ENCODE data around the gene TET2. TPM values are rescaled to one million over a fixed set of nuclear protein-coding genes. Genes with fewer than 3 reads are reported as not detected.

The TET2 gene
- total RNA-seq, 1 donor from 2014 or later = 5.0 TPM

- no peak for TF ChIP-seq CTCF (conservative IDR thresholded peaks at IDR 0.05; ENCODE audit: low read depth, low read length)
- no peak overlapping the region for H3K4me3 ChIP-seq (ENCODE audit: low read depth, low read length)
- DNase-seq (ENCODE audit: low read depth) = no peak
Measured at GRCh38 chr4:105197777-105198176, 51.1 kb downstream of the TET2 start.

GRCh38 chr4:105198541-105198940 is 51.9 kb downstream of the TET2 start:
- no peak overlapping the region for H3K4me3 ChIP-seq (ENCODE audit: low read depth, low read length)
- DNase-seq (ENCODE audit: low read depth) = no peak
- no peak for TF ChIP-seq CTCF (conservative IDR thresholded peaks at IDR 0.05; ENCODE audit: low read depth, low read length)

DNA sequence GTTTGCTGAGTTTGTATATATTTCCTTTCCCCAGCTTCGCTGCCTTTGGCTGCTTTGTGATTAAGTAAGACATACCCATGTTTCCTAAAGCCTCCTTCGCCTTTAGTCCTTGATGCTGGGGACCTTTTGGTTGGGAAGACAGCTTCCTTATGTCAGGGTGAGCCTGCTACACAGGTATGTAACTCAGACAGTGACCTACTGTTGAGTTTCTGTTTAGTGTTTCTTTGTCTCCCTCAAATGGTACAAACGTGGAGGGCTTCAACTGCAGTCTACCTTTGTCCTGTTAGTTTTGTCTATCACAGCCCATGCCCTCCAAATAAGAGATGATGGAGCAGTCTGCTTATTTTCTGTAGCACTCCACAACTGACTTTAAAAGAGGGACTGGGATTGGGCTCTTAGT is 59.5 kb downstream of the TET2 start:
- H3K4me3 ChIP-seq (ENCODE audit: low read depth, low read length) = no peak overlapping the region
- no peak for TF ChIP-seq CTCF (conservative IDR thresholded peaks at IDR 0.05; ENCODE audit: low read depth, low read length)
- DNase-seq (ENCODE audit: low read depth) = no peak

DNA sequence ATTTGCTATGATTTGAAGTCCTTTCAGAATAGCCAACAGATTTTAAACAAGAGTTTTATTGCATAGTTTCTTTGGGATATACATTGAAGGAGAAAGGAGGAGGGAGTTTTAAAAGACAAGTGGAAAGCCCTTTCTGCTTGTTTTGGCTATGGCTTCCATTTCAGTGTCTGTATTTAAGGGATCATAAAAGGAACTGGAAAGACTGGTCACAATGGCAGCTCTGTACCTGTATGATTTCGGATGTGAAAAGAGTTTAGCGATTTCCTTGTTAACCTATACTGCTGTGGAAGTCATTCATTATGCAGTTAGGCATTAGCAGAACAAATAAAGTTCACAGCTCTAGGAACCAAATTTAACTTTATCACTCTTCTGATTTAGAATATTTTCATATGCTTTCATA is 60.7 kb downstream of the TET2 start:
- TF ChIP-seq CTCF (conservative IDR thresholded peaks at IDR 0.05; ENCODE audit: low read depth, low read length) = no peak
- no peak for DNase-seq (ENCODE audit: low read depth)
- H3K4me3 ChIP-seq (ENCODE audit: low read depth, low read length) = no peak overlapping the region

GRCh38 chr4:105208561-105208960 is 61.9 kb downstream of the TET2 start:
- TF ChIP-seq CTCF (conservative IDR thresholded peaks at IDR 0.05; ENCODE audit: low read depth, low read length) = no peak
- no peak for DNase-seq (ENCODE audit: low read depth)
- H3K4me3 ChIP-seq (ENCODE audit: low read depth, low read length) = no peak overlapping the region

- no peak for TF ChIP-seq CTCF (conservative IDR thresholded peaks at IDR 0.05; ENCODE audit: low read depth, low read length)
- no peak for DNase-seq (ENCODE audit: low read depth)
- H3K4me3 ChIP-seq (ENCODE audit: low read depth, low read length) = no peak overlapping the region
Measured at GRCh38 chr4:105210916-105211315, 64.2 kb downstream of the TET2 start.

DNA sequence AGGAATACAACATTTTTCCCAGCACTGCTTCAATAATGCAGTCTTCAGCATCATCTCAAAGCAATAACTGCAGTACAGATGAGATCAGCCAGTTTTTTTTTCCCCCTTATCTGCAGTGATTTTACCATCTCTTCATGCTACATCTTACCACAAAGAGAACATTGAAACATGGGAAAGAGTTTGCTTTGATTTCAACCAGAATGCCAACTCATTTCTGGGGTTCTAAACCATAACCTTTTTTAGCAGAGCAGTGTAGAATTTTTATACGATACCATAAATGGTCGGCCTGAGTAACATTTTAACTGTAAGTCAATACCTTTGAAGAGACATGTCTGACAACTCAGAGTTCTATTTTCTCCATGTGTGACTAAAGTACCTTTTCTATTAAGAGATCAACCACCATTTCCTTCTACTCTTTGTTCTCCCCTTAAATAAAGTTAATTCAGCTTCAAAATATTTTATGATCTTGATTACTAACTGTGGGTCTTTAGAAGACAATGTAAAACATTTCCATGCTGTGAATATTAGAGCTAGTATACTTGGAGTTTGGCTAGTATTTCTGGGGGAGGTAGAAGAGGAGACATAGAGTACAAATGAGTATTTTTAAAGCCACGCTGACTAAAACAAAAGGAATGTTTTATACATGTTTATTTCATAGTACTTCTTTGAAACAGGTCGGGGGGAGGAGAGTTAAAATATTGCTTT is 69.1 kb downstream of the TET2 start:
- no peak for DNase-seq (ENCODE audit: low read depth)
- no peak for TF ChIP-seq CTCF (conservative IDR thresholded peaks at IDR 0.05; ENCODE audit: low read depth, low read length)
- no peak overlapping the region for H3K4me3 ChIP-seq (ENCODE audit: low read depth, low read length)
